GM12873 (cell line): ENCODE measurements around the gene ZBTB48.

Experiments
- TF ChIP-seq, protein P1 (sequence below): IDR thresholded peaks from 2 replicates; pipeline ENCODE4 v1.5.1; 2012; ENCODE audit warnings: low read depth, mild to moderate bottlenecking, moderate library complexity, low read length, control low read depth; ENCODE audit not compliant: insufficient read depth; ENCODE audit errors: missing control alignments

Gene ZBTB48

GRCh38 chr1:6600410-6601048, 20.7 kb downstream of the ZBTB48 start:
- TF ChIP-seq, protein P1, sequence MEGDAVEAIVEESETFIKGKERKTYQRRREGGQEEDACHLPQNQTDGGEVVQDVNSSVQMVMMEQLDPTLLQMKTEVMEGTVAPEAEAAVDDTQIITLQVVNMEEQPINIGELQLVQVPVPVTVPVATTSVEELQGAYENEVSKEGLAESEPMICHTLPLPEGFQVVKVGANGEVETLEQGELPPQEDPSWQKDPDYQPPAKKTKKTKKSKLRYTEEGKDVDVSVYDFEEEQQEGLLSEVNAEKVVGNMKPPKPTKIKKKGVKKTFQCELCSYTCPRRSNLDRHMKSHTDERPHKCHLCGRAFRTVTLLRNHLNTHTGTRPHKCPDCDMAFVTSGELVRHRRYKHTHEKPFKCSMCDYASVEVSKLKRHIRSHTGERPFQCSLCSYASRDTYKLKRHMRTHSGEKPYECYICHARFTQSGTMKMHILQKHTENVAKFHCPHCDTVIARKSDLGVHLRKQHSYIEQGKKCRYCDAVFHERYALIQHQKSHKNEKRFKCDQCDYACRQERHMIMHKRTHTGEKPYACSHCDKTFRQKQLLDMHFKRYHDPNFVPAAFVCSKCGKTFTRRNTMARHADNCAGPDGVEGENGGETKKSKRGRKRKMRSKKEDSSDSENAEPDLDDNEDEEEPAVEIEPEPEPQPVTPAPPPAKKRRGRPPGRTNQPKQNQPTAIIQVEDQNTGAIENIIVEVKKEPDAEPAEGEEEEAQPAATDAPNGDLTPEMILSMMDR, result no peak

DNA sequence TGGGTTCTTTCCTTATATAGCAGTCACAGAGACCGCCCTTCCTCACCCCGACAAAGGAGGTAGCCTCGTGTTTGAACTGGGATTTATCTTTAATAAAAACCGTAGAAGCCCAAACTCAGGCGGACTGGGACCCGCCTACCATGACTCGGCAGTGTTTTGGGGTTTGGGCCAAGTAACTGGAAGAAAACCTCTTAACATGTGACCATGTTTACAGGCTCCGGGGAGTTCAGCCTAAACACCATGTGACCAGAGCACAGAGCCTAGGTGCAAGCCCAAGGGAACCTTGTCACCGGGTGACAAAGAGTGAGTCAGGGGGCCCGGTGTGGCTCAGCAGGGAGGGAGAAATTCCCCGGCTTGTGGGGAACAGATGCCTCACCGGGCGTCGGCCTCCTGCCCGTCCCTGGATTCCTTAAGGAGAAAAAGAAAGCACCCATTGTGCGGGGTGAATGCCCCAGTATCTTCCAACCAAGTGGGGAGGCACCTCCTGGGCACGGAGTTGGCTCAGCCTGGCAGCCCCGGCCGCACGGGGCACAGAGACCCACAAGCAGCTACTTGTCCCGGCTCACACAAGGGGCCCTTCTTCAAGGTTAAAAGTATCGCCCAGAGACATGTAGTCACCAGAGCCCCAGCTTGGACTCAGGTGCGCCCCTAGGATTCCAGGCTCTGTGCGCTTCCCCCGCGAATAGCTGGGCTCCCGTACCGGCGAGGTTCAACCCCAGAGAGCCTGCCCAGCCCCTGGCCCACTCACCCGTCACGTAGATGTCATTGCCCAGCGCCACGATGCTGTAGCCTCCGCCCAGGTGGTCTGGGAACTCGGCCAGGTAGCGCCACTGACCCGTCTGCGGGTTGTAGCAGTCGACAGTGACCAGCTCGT, 21.5 kb downstream of the ZBTB48 start:
- TF ChIP-seq, protein P1, result no peak

- TF ChIP-seq, protein P1, result no peak
Measured at GRCh38 chr1:6601923-6602668, 22.3 kb downstream of the ZBTB48 start.

- TF ChIP-seq, protein P1, result no peak
Measured at GRCh38 chr1:6602669-6603237, 23.0 kb downstream of the ZBTB48 start, which contains the start of gene KLHL21. TSS of gene KLHL21 (minus strand) at chr1:6602869. CDS start at chr1:6602817, 52 bp downstream.

GRCh38 chr1:6603238-6603914, 23.6 kb downstream of the ZBTB48 start:
- TF ChIP-seq, protein P1, result no peak

DNA sequence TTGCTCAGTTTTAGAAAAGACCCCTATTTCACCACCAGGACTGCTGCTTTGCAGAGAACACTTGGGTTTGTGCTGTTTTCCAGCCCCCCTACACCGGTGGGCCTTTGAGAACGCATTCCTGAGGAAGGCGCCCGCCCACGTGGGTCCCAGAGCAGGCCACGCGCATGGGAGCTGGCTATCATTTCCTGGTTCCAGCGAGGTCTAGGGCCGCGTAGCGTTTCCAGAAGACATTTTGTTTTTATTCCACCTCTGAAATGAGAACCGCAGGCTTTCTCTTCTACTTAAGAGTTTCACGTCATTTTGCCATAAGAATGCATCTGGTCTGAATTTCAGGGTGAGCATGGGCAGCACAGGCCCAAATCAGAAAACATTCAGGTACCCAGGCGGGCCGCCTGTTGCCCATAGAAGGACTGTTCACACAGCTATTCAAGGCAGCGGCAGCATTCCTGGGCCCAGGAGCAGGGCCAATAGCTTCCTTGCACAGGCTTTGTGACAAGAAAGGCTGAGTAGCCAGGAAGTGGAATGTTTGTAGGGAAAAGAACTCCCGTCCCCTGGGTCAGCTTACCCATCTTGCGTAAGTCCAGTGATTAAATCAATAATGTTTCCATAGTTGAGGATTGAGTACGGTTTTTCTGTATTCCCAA, 24.2 kb downstream of the ZBTB48 start:
- TF ChIP-seq, protein P1, result no peak
